GM19328 (cell line): ENCODE results near the gene EFCAB6.
A peak's percentile ranks its signal among the peaks of the same experiment; 100 is the strongest.

Experiments used
- ATAC-seq: cut with Tn5 transposase; IDR thresholded peaks from one replicate; pipeline ENCODE4 v1.9.1; 2021; ENCODE audit warnings: mild to moderate bottlenecking, moderate library complexity; ENCODE audit not compliant: unreplicated experiment

EFCAB6 gene

DNA sequence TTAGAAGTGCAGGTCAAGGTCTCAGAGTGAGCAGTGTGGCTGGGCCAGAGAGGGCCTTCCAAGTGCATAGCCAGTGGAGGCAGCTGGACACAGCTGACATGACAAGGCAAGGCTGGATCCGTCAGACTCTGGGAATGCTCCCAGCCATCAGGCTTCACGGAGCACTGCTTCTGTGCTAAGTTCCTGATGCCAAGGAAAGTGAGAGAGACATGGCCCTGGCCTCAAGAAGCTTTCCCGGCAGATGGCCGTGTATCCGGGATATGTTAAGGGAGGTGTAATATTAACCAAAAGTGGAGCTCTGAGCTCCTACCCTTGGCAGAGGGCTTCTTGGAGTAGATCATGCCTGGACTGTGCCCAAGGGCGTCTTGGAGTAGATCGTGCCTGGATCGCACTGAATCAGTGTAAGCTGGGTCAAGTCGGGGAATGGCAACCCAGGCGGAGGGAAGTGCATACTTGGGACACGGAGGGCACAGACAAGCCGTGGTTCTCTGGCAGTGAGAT, 7.4 kb upstream of the EFCAB6 start:
- ATAC-seq, result no peak

DNA sequence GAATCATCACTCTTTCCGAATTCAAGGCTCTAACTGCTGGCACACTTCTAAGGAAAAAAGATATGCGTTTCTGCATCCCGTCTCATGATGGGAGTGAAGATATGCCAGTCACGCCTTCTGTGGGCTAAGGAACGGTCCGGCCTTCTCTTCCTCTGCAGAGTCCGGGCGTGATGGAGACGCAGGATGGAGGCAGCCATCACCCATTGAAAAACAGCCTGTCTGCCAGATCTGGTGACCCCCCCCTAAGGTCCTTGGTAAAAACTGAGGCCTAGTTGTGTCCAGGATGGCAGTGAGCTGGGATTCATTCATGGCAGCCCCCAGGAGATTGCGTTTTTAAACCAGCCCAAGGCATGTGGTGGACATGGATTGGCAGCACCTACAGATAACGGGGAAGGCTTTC, 6.9 kb upstream of the EFCAB6 start:
- no peak for ATAC-seq

DNA sequence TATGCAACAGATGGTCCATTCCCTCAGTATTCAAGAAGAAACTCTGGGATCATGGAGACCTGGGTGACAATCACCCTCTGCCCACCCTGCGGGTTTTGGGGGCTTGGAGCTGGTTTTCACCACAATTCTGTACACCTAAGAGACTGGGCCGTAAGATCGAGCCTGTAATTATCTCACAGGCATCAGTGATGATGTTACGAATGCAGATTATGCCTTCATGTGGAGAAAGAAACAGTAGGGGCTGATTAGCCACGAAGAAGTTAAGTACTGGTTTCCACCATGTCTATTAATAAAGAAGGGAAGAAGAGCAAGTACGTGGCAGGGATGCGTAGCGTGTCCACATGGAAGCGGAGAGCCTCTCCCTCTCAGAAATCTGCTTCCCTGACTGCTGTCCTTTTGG, 5.3 kb upstream of the EFCAB6 start:
- ATAC-seq, result no peak

DNA sequence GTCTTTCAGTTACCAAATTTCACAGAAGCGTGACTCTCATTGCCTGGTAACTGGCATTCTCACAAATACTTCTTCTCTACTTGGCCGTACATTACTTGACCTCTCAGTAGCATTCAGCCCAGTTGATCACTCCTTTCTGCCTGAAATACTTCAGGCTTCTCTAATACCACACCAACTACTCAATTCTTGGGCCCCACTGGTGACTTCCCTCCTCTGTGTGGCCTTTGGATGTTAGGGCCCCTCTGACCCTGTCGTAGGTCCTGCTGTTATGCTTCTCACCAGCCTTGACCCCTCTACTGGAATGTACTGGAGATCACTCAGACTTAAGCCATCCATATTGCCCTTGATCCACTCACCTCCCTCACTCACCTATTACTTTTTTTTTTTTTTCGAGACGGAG, 2.2 kb upstream of the EFCAB6 start:
- no peak for ATAC-seq

DNA sequence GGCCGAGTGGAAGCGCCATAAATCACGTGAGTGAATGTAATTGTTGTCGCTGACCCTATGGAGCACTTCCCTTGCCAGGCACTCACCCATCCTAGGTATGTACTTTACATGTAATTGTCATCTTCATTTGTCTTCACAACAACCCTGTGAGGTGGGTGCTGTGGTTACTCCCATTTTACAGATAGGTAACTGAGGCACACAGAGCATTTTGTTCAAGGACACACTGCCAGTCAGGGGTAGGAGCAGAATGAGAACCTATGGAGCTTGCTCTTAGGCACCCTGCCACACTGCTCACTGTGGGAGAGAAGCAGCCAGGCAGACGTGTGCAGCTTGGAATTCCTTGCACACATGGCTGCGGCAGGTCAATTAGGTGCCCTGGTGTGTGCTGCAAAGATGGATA, 785 bp upstream of the EFCAB6 start:
- ATAC-seq, result no peak

DNA sequence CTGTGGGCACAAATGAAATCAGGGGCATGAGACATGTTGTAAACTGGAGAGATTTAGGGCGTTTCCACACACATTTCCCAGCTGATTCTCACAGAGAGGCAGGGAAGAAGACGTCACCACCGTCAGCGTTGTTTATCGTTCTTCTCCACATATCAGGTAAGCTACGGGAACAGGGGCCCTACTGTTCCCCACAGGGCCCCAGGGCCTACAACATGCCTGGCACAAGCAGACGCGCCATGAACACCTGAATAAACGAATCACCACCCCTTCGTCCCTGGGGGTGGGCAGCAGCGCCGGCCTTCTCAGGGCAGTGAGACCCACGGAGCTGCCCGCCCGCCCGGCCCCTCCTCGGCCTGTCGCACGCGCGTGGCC, 342 bp downstream of the EFCAB6 start:
- peak; percentile 23 for ATAC-seq

DNA sequence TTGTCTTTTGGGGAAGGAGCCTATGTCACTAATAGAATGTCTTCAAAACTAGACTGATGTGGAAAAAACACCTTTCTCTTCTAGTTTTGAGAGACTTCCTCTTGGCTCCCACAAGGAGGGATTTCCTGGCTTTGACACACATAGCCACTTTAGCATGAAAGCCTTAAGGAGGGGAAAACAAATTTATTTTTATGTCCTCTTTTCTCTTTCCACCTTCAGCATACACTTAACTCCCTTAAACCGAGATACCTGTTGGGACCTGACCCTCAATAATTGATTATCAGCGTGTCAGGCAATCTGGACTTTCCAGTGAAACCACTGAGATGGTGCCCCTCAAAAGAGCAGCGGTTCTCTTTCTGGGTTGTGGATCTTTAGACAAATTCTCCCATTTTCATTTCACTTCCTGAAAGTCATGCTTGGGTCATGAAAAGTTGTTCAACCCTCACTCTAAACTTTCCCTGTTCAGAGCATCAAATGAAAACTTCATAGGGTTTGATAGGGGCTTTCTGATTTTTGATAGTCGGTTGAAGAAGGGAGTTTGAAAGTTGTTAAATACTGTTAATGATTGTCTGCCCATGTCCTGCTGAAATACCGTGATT, 9.1 kb downstream of the EFCAB6 start:
- ATAC-seq, result no peak

DNA sequence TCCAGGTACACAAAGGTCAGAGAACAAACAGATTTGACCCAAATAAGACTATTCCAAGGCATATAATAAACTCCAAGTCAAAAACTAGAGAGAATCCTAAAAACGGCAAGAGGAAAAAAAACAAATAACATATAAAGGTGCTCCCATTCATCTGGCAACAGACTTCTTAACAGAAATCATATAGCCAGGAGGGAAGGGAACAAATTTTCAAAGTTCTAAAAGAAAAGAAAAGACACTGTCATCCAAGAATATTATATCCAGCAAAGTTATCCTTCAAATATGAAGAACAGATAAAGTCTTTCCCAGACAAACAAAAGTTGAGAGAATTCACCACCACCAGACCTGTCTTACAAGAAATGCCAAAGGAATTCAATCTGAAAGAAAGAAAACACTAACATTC, 11.1 kb downstream of the EFCAB6 start:
- no peak for ATAC-seq

DNA sequence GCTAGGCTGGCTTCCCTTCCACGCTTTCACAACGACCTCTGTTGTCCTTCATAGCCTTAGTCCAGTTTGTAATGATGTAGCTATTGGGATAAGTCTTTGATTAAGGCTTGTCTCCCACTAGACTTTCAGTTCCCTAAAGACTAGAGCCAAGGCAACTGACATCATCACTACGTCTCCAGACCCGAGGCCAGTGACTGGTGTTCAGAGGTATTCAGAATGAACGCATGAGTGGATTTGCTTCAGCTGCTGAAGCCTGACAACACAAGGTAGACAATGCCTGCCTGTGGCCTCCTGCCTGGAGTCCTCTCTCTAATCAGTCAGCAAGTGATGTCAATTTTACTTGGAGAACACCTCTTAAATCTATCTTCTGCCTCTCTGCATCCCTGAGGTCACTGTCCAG, 13.6 kb downstream of the EFCAB6 start:
- ATAC-seq, result no peak

DNA sequence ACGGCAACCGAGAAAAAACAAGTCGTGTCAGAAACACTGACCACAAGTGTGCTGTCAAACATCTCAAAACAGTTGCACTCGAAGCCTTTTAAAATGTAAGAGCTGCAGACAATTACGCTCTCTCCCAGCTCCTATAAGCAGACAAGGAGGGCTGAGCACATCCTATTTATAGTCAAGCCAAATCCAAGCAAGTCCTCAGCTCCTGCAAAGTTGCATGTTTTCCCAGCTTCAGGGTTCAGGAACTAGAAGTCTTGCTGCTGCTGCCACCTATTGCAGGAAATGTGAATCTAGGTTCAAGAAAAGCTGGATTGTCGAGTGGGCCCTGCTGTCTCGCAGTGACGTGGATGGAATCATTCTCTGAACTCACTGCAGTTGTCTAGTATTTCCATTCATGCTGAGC, 15.5 kb downstream of the EFCAB6 start:
- no peak for ATAC-seq

DNA sequence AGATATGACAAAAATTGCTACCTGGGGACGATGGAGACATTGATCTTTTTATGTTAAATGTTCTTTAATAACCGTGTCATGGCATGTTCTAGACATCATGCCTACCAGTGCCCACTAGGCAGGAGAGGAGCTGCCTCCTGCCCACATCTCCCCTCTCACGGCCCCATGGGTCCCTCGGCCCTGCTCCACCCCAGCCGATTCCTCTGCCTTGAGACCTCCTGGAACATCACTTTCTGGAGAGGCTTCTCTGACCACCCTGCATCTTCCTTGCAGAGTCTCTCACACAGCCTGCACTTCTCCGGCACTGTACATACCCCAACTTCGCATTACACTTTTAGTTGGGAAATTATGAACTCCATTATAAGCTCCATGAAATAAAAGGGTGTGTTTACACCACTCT, 16.8 kb downstream of the EFCAB6 start:
- ATAC-seq, result no peak

DNA sequence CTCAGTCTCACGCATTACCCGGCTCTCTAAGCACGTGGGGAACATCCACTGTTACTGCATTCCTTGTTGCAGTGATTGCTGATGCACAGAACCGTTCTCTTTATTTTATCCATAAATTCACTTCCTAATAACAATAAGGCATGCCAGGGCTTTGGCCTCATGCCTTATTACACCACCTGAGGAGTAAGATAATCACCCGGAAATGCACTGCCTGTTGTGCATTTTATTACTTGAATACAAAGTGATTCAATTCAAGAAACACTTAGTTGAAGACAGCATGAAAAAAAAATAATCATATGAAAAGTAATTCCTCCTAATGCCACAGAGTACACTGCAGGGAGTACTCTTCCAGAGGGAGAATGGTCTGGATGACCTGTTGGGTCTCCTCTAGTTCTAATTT, 19.2 kb downstream of the EFCAB6 start:
- no peak for ATAC-seq

DNA sequence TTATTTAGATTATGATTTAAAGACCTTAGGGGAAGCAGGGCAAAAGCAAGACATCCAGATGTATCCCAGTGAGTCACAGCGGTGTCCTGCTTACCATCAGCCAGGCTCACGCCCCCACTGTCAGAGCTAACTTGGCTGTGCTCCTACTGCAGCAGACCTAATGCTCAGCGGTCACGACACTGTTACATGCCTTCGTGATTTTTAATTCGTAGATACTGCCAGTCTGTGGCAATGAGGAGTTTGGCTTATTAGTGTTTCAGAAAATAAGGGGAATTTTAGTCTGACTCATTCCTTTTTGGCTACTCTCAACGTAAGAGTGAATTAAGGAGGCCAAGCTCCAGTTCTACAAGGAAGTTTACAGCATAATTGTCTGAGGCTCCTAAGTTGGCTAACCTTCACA, 22.7 kb downstream of the EFCAB6 start:
- no peak for ATAC-seq

DNA sequence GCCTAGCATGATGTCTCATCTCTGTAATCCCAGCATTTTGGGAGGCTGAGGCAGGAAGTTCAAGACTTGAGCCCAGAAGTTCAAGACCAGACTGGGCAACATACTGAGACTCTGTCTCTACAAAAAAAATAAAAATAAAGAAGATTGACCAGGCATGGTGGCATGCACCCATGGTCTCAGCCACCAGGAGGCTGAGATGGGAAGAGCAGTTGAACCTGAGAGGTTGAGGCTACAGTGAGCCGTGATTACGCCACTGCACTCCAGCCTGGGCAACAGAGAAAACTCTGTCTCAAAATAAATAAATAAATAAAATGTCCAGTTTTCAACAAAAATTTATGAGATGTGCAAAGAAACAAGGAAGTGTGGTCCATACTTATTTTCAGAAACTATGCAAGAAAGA, 28.3 kb downstream of the EFCAB6 start:
- ATAC-seq, result no peak

DNA sequence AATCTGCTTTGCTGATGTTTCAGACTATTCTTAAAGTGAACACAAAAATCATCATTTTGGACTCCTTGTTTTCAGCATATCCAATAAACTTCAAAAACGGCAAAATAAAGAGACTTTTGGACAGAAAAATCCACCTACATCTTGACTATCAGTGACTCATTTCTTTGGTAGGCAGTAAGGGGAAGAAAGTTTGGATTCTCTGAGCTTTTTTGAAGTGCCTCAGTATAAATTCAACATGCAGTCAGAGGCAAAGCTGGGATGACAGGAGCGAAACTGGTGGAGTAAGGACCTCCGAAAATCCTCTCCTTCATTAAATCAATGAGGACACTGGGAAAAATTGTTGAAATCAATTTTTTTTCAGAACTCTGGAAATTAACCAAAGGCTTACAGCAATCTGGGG, 29.7 kb downstream of the EFCAB6 start:
- no peak for ATAC-seq

DNA sequence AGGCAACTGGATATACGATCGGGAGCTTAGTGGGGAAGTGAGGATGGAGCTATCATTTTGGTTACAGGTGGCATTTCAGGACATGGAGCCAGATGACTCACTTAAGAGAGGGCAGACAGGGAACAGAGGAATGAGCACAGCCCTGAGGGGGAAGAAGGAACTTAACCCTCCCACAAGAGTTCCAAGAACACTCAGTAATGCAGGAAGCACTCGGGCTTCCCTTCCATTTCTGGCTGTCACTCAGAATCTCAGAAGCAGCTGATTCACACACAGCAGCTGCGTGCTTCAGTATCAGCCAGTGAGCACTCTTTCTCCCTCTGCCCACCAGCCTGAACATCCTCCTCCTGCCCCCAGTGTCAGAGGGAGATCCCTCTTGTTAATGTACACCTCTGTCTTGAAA, 34.8 kb downstream of the EFCAB6 start:
- no peak for ATAC-seq

DNA sequence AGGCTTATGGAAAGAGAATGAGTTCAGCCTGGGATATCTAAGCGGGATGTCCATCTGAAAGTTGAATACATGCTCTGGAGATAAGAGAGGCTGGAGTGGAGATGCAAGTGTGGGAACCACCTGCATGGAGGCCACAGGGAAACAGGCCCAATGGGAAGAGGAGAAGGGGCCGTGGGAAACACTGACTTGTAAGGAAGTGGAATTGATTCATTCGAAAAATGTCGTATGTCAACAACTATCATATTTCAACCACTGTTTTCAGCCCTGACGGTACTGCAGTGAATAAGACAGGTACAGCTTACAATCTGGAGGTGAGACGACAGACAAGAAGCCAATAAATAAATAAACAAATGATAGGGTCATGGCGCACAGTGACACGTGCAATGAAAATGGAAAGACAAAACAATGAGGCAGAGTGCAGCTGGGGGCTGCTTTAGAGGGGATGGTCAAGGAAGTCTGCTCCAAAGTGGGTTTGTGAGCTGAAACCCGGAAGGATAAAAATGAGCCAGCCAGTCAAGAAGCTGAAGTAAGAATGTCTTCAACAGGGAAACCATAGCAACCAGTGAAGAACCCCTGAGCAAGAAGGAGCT, 35.9 kb downstream of the EFCAB6 start:
- no peak for ATAC-seq

DNA sequence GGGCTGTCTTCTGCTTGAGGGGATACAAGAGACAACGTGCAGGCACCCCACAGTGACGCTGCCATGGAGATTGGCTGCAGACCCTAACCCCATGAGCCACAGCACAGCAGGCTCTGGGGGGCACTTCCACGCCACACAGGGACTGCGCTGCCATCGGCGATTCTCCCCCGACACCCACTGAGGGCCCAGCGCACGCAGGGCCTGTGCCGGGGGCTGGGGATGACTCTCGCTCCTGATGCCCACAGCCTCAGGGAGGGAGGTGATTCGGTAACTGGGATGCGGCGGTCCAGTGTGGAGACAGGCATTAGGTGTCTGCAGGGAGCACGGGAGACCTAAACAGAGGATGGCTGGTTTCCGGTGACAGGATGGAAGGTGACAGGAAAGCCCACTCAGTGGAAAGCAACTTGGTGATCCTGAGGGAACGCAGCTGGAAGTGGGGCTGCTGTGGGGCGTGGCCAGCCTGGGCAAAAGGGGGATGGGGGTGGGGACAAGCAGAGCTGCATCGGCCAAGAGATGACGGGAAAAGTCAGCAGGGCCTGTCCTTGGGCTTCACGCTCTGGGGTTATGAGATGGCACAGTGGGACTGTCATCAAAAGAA, 37.7 kb downstream of the EFCAB6 start:
- ATAC-seq, result no peak

DNA sequence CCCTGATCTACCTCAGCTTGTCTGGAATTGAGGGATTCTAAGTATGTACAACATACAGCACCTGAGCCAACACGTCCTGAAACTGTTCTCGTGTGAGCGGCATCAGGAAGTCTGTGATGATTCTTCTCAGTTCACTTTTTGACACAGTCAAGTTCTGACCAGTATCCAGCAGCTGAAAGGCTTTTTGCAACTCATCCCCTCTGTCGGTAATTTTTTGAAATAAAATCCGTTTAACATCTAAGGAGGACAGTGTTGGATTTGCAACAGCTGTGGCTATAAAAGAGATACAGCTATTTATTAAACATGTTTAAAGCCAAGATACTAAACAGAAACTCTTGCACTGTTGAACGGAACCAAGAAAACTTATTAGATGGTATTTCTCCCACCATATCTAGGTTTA, 39.3 kb downstream of the EFCAB6 start:
- no peak for ATAC-seq

DNA sequence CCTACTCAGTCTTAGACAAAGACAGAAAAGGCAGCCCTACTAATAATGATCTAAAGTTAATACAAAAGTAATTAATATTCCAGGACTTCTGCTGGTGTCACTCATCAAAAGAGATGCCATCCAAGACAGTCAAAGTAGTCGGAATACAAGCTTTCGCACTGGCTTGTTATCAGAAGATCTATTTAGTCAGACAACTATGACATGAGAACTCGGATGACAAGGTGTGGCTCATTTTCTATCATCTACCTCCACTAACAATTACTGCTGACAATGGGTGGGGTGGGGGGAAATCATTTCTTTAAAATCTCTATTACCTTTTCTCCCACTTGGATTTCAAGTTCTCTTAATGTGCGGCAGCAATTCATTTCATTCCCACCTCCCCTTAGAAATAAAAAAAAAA, 56.7 kb downstream of the EFCAB6 start:
- ATAC-seq, result no peak

DNA sequence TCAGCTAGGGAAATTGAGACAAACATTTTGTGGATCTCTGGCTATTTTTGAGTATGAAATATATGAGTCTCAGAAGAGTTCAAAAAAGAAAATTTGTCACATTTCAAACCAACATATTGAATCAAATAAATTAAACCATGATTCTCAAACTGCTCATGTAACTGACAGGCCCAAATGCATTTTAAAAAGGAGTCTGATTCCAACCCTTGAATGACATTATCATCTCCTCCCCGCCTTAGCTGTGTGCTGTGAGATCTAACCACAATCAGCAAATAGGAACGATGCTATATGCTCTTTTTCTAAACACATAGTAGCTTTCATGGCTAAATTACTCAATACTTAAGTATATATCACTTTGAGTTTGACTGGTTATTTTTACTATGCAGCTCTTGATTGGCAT, 57.1 kb downstream of the EFCAB6 start:
- ATAC-seq, result no peak

DNA sequence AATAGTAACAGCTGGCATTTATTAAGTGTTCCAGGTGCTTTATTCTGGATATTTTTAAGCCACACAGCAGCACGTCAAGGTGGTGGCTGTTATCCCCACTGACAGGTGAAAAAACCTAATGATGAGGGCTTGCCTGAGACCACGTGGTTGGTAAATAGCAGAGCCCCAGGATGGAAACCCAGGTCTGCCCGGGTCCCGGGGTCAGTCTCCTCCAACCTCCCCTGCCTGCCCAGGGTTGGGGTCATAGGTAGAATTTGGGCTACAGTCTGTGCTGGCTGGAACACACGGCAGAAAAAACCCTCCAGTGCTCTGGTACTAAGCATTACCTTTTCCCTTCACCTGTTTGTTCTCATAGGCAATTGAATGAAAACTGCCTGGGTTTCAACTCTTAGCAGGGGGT, 57.9 kb downstream of the EFCAB6 start:
- ATAC-seq, result no peak

DNA sequence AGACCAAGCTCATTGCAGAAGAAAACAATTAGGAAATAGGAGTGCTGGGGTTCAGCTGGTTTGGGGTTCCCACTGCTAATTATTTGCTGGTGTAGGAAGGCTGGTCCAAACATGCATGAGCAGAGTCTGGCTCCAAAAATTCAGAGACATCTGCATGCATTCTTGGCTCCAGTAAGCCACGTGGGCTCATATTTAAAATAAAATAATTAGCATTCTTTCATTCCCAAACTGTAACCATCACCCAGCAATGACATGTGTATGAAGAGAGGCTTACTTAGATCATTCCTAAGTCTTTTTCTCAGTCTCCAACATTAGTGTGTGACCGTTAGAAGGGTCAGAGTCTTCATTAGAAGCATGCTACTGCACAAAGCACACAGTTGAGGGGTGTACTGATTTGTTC, 58.4 kb downstream of the EFCAB6 start:
- no peak for ATAC-seq
